AG04449 (cell line): Measurements from ENCODE around the gene MAPK9.

Experiments
- CTCF ChIA-PET: fragments of 350-600 bp; formaldehyde crosslinking; extraction: SDS; loops from one replicate; lab custom pipeline; 2021; ENCODE audit warnings: antibody characterized with exemption; lab: Yijun Ruan, JAX
- POLR2A ChIA-PET: fragments of 400-600, 350-600 bp; formaldehyde crosslinking; extraction: SDS; loops from one replicate; lab custom pipeline; 2020; ENCODE audit warnings: antibody characterized with exemption, inconsistent platforms; lab: Yijun Ruan, JAX
- DNase-seq: peaks from one replicate; pipeline ENCODE4 v3.0.0-alpha.2; 2010; ENCODE audit warnings: low read depth, low spot score
- H3K4me3 ChIP-seq: 2 replicates; pipeline ENCODE4 v1.5.1; 2011; ENCODE audit warnings: low read depth, mild to moderate bottlenecking, control low read depth, low read length
- TF ChIP-seq, protein P1 (sequence below): IDR thresholded peaks from one replicate; pipeline ENCODE4 v1.5.1; 2011; ENCODE audit warnings: mild to moderate bottlenecking, moderate library complexity, low read length, control low read depth, inconsistent platforms; ENCODE audit not compliant: insufficient read depth; ENCODE audit errors: missing control alignments

The MAPK9 gene

DNA sequence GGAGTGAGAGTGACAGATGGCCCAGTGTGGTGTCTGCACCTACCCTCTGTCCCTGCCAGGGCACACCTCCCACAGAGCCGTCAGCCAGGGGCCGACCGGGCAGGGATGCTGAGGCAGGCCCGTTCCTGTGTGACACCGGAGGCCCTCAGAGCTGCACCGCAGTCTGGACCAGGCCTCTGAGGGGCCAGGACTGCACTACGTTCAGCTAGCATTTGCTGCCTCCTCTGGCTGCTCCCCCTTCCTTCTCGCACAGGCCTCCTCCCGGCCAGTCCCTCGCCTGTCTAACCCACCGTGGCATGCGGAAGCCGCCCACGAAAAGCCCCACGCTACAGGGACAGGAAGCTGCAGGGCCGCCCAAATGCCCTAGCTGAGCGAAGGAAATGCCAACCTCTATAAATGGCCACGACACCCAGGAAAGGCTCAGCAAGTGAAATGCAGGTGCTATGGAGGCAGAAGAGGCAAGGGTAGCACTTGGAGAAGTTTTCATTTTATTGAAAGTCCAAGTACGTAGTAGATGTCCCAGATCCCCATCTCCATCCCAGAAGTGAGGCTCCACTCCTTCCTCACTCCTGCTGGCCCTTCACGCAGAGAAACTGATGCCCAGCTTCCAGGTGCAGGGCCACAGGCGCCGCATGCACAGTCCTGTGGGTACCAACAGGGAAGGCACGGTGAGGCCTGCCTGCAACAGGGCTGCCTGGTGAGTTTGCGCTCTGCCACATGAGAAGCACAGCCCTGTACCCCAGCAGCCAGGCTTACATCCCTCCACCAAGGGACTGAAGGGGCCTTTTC lies 38.7 kb downstream of the MAPK9 start:
- no peak overlapping the region for H3K4me3 ChIP-seq
- CTCF ChIA-PET: no interaction called here
- POLR2A ChIA-PET: no interaction called here
- TF ChIP-seq, protein P1, sequence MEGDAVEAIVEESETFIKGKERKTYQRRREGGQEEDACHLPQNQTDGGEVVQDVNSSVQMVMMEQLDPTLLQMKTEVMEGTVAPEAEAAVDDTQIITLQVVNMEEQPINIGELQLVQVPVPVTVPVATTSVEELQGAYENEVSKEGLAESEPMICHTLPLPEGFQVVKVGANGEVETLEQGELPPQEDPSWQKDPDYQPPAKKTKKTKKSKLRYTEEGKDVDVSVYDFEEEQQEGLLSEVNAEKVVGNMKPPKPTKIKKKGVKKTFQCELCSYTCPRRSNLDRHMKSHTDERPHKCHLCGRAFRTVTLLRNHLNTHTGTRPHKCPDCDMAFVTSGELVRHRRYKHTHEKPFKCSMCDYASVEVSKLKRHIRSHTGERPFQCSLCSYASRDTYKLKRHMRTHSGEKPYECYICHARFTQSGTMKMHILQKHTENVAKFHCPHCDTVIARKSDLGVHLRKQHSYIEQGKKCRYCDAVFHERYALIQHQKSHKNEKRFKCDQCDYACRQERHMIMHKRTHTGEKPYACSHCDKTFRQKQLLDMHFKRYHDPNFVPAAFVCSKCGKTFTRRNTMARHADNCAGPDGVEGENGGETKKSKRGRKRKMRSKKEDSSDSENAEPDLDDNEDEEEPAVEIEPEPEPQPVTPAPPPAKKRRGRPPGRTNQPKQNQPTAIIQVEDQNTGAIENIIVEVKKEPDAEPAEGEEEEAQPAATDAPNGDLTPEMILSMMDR: no peak
- DNase-seq: no peak

DNA sequence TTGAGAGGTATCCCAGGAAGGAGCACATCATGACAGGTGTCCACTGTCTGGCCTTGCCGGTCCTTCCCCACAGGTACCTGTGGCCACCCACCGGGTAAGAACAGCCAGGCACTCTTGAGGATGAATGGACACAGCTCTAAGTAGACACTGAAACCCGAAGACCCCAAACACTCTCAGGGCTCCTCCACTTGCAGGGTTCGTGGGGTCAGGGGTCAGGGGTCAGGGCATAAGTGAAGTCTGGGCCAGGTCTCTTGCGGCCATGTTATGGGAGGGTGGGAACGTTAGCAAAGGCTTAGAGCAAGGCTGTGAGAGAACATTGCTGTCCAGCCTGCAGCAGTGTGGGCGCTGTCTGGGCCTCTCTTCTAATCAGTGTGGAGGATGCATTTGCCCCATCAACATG lies 40.0 kb downstream of the MAPK9 start:
- ChIA-PET CTCF (no interaction called here), POLR2A (no interaction called here)
- no peak overlapping the region for H3K4me3 ChIP-seq
- TF ChIP-seq, protein P1: no peak
- no peak for DNase-seq

DNA sequence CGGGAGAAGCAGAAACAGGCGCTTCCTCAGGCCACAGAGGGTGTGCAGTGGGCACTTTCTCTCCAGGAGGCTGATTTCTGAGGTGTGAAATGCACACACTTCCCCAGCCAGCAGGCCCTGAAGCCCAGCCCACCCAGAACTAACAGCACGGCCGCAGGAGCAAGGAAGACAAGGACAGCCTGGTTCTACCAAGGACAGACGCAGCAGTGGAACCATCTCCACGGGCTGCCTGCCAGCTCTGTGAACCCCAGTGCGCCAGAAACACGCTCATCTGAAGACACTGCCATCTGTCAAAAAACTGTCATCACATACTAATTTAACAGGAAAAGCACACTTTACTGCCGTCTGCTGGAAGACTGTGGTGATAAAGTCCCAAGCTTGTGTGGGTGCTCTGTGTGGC lies 40.7 kb downstream of the MAPK9 start:
- ChIA-PET CTCF (no interaction called here), POLR2A (no interaction called here)
- no peak for DNase-seq
- TF ChIP-seq, protein P1: no peak
- no peak overlapping the region for H3K4me3 ChIP-seq

DNA sequence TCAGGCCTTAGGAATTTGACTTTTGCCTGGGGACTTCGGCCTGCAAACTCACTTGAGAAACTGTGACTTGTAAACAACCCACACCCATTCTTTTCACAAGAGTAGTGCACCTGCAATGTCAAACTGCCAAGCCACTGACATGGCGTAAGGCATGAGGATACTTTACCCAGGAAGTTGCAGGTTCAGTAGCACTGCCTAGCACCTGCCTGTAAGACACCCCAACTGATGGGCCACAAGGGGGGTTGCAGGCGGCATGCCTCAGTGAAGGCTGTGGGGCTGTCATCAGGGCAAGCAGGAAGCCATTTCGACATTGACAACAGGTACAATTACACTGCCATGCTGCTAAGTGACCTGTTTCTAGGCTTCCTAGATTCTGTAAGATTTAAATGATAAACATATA lies 41.6 kb downstream of the MAPK9 start:
- ChIA-PET POLR2A (no interaction called here), CTCF (no interaction called here)
- TF ChIP-seq, protein P1: no peak
- H3K4me3 ChIP-seq: no peak overlapping the region
- no peak for DNase-seq

DNA sequence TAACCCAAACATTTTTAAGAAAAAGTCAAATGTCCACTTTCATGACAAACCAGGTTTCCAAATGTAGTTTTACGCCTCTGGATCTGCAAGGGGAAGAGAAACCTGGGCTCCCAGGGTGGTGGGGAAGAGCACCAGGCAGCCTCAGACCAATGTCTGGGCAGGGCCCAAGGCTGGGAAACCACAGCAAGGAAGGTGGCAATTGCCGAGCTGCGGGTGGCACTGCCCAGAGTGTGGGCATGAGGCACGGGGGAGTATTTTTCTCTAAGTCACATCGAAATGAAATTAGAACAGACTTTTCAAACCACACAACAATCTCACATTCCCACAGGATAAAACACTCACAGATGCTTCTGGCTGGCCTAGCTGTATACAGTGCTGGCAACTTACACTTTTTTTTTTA lies 50.3 kb downstream of the MAPK9 start:
- TF ChIP-seq, protein P1: no peak
- CTCF ChIA-PET: no interaction called here
- no peak overlapping the region for H3K4me3 ChIP-seq
- POLR2A ChIA-PET: no interaction called here
- DNase-seq: no peak

DNA sequence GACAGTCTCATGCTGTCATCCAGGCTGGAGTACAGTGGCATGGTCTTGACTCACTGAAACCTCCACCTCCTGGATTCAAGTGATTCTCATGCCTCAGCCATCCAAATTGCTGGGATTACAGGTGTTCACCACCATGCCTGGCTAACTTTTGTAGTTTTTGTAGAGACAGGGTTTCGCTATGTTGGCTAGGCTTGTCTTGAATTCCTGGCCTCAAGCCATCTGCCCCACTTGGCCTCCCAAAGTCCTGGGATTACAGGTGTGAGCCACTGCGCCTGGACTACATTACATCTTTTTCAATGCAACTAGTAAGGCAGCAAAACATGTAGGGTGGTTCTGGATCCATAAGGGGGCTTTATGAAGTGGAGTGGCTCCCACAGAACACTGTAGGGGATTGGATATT lies 53.3 kb downstream of the MAPK9 start:
- TF ChIP-seq, protein P1: no peak
- POLR2A ChIA-PET: no interaction called here
- no peak overlapping the region for H3K4me3 ChIP-seq
- CTCF ChIA-PET: no interaction called here
- DNase-seq: no peak
